Right lobe of liver (tissue), 4 donors: ENCODE data around the gene MYOM1.

Experiments used
- POLR2A ChIP-seq: fragments of 450-650 bp; IDR thresholded peaks from one replicate; pipeline ENCODE4 v1.6.1; 2017; ENCODE audit warnings: antibody characterized with exemption, mild to moderate bottlenecking
- TF ChIP-seq, protein P1 (sequence below), 4 donors: fragments of 200-600 bp in 3 of 4; fragments of 450-650 bp in 1 of 4; IDR thresholded peaks; one replicate each; pipeline versions ENCODE4 v1.5.1 to v1.8.0; 2016 to 2022; ENCODE audit warnings: antibody characterized with exemption in 4 of 4, mild to moderate bottlenecking in 2 of 4
- donor health status: DM: no; HTN: no; CAD: no.
- donor health status: DM: no; HTN: no; CAD: no.
- donor health status: DM: no; HTN: yes; CAD: no.

DNA sequence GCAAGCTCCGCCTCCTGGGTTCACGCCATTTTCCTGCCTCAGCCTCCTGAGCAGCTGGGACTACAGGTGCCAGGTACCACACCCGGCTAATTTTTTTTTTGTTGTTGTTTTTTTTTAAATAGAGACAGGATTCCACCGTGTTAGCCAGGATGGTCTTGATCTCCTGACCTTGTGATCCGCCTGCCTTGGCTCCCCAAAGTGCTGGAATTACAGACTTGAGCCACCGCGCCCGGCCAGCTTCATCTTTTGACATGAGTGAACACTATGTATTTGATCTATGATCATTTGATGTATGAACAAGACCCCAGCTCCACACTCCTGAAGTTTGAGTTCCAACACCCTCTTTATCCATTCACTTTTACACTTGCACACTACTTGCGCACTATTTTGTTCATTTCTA is 163.5 kb downstream of the MYOM1 start:
- TF ChIP-seq, protein P1, sequence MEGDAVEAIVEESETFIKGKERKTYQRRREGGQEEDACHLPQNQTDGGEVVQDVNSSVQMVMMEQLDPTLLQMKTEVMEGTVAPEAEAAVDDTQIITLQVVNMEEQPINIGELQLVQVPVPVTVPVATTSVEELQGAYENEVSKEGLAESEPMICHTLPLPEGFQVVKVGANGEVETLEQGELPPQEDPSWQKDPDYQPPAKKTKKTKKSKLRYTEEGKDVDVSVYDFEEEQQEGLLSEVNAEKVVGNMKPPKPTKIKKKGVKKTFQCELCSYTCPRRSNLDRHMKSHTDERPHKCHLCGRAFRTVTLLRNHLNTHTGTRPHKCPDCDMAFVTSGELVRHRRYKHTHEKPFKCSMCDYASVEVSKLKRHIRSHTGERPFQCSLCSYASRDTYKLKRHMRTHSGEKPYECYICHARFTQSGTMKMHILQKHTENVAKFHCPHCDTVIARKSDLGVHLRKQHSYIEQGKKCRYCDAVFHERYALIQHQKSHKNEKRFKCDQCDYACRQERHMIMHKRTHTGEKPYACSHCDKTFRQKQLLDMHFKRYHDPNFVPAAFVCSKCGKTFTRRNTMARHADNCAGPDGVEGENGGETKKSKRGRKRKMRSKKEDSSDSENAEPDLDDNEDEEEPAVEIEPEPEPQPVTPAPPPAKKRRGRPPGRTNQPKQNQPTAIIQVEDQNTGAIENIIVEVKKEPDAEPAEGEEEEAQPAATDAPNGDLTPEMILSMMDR (IDR thresholded peaks at IDR 0.05): no peak
- no peak for TF ChIP-seq POLR2A
